B cell (primary cell): ENCODE measurements around the gene PIK3C3. TPM values are rescaled to one million over a fixed set of nuclear protein-coding genes. Genes with fewer than 3 reads are reported as not detected.

ENCODE experiments used
- ATAC-seq: fragments of 200-7000 bp; cut with Tn5 transposase; one replicate; pipeline ENCODE4 v1.10.0; 2021; ENCODE audit warnings: low read depth, mild to moderate bottlenecking, moderate number of reproducible peaks, moderate library complexity
- CTCF ChIA-PET: fragments of 350-600 bp; sonication (Branson Sonifier 250); formaldehyde crosslinking; loops from one replicate; lab custom pipeline; 2021; ENCODE audit warnings: antibody characterized with exemption, inconsistent platforms; lab: Charles Lee
- POLR2A ChIA-PET: fragments of 350-600 bp; sonication (Branson Sonifier 250); formaldehyde crosslinking; loops from one replicate; lab custom pipeline; 2021; ENCODE audit warnings: antibody characterized with exemption; lab: Charles Lee
- DNase-seq: peaks from one replicate; pipeline ENCODE4 v3.0.0; 2013
- H2AFZ ChIP-seq: 2 replicates; pipeline ENCODE4 v1.6.1; 2012; ENCODE audit warnings: mild to moderate bottlenecking, low read depth, low read length; ENCODE audit not compliant: insufficient read depth, poor library complexity, severe bottlenecking
- H3K27ac ChIP-seq, 2 donors: 1 replicate in 1 of 2; 2 replicates in 1 of 2; pipeline ENCODE4 v1.5.1; 2012 to 2013; ENCODE audit warnings: low read length in 2 of 2, mild to moderate bottlenecking in 2 of 2, moderate library complexity in 1 of 2
- H3K27me3 ChIP-seq, 4 experiments: fragments of 200-600 bp in 1 of 4; sonication (generic) in 1 of 4; replicated peaks in 1 of 4; 1 replicate in 2 of 4; 2 replicates in 2 of 4; pipeline versions ENCODE4 v1.6.1 to v1.7.0; 2013 to 2016; ENCODE audit warnings: low read length in 3 of 4, mild to moderate bottlenecking in 2 of 4, mixed read lengths in 1 of 4, moderate library complexity in 1 of 4; ENCODE audit not compliant: insufficient read depth in 4 of 4, control insufficient read depth in 3 of 4; ENCODE audit errors: control extremely low read depth in 1 of 4
- H3K36me3 ChIP-seq, 2 experiments: replicated peaks in 1 of 2; 1 replicate in 1 of 2; 2 replicates in 1 of 2; pipeline versions ENCODE4 v1.6.1 to v1.7.1; 2013; ENCODE audit warnings: low read length in 1 of 2; ENCODE audit not compliant: insufficient read depth in 2 of 2, control insufficient read depth in 1 of 2; ENCODE audit errors: control extremely low read depth in 1 of 2, extremely low read depth in 1 of 2
- H3K4me1 ChIP-seq, 2 donors: fragments of 200-600 bp in 1 of 2; sonication (generic) in 1 of 2; 1 replicate in 1 of 2; 2 replicates in 1 of 2; pipeline versions ENCODE4 v1.5.1 to v1.6.1; 2013 to 2017; ENCODE audit warnings: low read length in 2 of 2; ENCODE audit not compliant: control insufficient read depth in 2 of 2, insufficient read depth in 2 of 2
- H3K4me2 ChIP-seq: replicated peaks from 2 replicates; pipeline ENCODE3; 2012; ENCODE audit warnings: mild to moderate bottlenecking, low read depth, low read length; ENCODE audit not compliant: poor library complexity, severe bottlenecking
- H3K4me3 ChIP-seq, 5 experiments: fragments of 200-600 bp in 1 of 5; sonication (generic) in 1 of 5; 1 replicate in 3 of 5; 2 replicates in 2 of 5; pipeline versions ENCODE4 v1.5.1 to v1.7.0; 2011 to 2016; ENCODE audit warnings: low read length in 4 of 5, mild to moderate bottlenecking in 4 of 5, low read depth in 2 of 5, control low read depth in 1 of 5, moderate library complexity in 1 of 5; ENCODE audit not compliant: insufficient read depth in 1 of 5; ENCODE audit errors: control extremely low read depth in 1 of 5, extremely low read depth in 1 of 5
- H3K79me2 ChIP-seq: fragments of 200-600 bp; sonication (generic); one replicate; pipeline ENCODE4 v1.6.0; 2016; ENCODE audit warnings: low read length; ENCODE audit not compliant: control insufficient read depth, insufficient read depth
- H3K9ac ChIP-seq: fragments of 200-600 bp; sonication (generic); 2 replicates; pipeline ENCODE4 v1.6.1; 2017; ENCODE audit warnings: mild to moderate bottlenecking, low read length, moderate library complexity
- H3K9me3 ChIP-seq, 3 donors: one replicate each; pipeline versions ENCODE4 v1.6.1 to v1.7.1; 2013; ENCODE audit warnings: low read length in 2 of 3; ENCODE audit not compliant: control insufficient read depth in 2 of 3, insufficient read depth in 1 of 3; ENCODE audit errors: control extremely low read depth in 1 of 3
- H4K20me1 ChIP-seq: 2 replicates; pipeline ENCODE4 v1.6.0; 2012; ENCODE audit warnings: mild to moderate bottlenecking, low read length; ENCODE audit not compliant: insufficient read depth, control insufficient read depth, poor library complexity, severe bottlenecking
- H3K27ac Mint-ChIP-seq: one replicate; pipeline ENCODE4 v1.8.0; 2021; ENCODE audit warnings: mixed read lengths
- H3K27me3 Mint-ChIP-seq: one replicate; pipeline ENCODE4 v1.8.0; 2021; ENCODE audit warnings: mixed read lengths
- H3K4me1 Mint-ChIP-seq: one replicate; pipeline ENCODE4 v1.8.0; 2021; ENCODE audit warnings: mixed read lengths
- H3K4me3 Mint-ChIP-seq: one replicate; pipeline ENCODE4 v1.8.0; 2021; ENCODE audit warnings: mixed read lengths
- H3K9me3 Mint-ChIP-seq: one replicate; pipeline ENCODE4 v1.8.0; 2022; ENCODE audit warnings: mixed read lengths; ENCODE audit not compliant: insufficient read depth
- EZH2 ChIP-seq: IDR thresholded peaks from 2 replicates; pipeline ENCODE4 v1.6.1; 2012; ENCODE audit warnings: borderline replicate concordance, low read depth, mild to moderate bottlenecking, moderate library complexity, low read length; ENCODE audit not compliant: insufficient read depth, poor library complexity, severe bottlenecking
- WGBS: methylation state at CpG from one replicate; pipeline ENCODE4 v1.1.5; 2013; ENCODE audit warnings: missing lambda C conversion rate; ENCODE audit not compliant: insufficient coverage; 5-methylcytosine and 5-hydroxymethylcytosine counted together
- intact Hi-C: fragments of 100-400 bp; cut with micrococcal nuclease; formaldehyde crosslinking; loops from one replicate; pipeline ENCODE4 v1.10.0; 2022
- polyA plus RNA-seq: library from polyadenylated mRNA; depleted of rRNA; stranded (reverse); fragments of >200 nt; gene quantifications from 2 replicates; pipeline ENCODE4 v1.2.3, GENCODE V29; 2012
- total RNA-seq, 2 donors: library from RNA; stranded (reverse); fragments of 120-200 nt in 1 of 2; gene quantifications; 1 replicate in 1 of 2; 2 replicates in 1 of 2; pipeline versions ENCODE4 v1.2.3 to v1.2.4, GENCODE V29; 2013 to 2022
- TF ChIP-seq, protein P1 (sequence below): fragments of 200-600 bp; IDR thresholded peaks from one replicate; pipeline ENCODE4 v1.8.0; 2022; ENCODE audit warnings: antibody characterized with exemption, mild to moderate bottlenecking

The PIK3C3 gene
- total and polyA plus RNA-seq, 2 donors (not counting 1 experiment from before 2014, with no cell fraction given), result 13.3 to 87.9 TPM

DNA sequence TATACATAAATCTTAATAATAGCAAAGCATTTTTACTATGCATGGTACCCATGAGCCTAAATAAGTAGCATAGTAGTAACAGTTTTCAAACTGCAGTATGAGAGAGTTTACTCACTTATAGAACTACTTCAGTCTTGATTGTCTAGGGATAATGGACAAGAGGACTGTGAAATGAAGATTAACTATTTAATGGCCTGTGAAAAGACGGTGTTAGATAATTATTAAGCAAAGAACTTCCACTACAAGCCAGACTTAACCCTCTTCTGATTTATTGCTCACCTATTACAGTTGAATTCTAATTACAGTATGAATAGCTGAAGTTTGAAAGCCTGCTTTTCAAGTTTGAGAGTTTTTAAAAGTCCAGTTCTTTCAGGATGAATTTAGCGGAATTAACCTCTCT lies 18.9 kb downstream of the PIK3C3 start:
- Histone ChIP-seq H3K9me3 (no peaks in the 10 kb centered on the region), H3K27ac (no peak overlapping the region), H3K4me2 (no peak overlapping the region), H2AFZ (no peak overlapping the region), H3K4me1 (peaks cover 0 to 5% of the 10 kb centered on the region in 2 donors), H3K36me3 (peaks cover 5 to 43% of the 10 kb centered on the region in 2 experiments), H3K9ac (no peak overlapping the region), H4K20me1 (peaks cover 12% of the 10 kb centered on the region), H3K27me3 (no peaks in the 10 kb centered on the region), H3K79me2 (peaks cover 9% of the 10 kb centered on the region), H3K4me3 (no peak overlapping the region)
- Mint-ChIP-seq H3K27me3 (no peaks in the 10 kb centered on the region), H3K4me1 (peaks cover 10% of the 10 kb centered on the region), H3K4me3 (no peak overlapping the region), H3K27ac (no peak overlapping the region), H3K9me3 (no peaks in the 10 kb centered on the region)
- TF ChIP-seq, protein P1, sequence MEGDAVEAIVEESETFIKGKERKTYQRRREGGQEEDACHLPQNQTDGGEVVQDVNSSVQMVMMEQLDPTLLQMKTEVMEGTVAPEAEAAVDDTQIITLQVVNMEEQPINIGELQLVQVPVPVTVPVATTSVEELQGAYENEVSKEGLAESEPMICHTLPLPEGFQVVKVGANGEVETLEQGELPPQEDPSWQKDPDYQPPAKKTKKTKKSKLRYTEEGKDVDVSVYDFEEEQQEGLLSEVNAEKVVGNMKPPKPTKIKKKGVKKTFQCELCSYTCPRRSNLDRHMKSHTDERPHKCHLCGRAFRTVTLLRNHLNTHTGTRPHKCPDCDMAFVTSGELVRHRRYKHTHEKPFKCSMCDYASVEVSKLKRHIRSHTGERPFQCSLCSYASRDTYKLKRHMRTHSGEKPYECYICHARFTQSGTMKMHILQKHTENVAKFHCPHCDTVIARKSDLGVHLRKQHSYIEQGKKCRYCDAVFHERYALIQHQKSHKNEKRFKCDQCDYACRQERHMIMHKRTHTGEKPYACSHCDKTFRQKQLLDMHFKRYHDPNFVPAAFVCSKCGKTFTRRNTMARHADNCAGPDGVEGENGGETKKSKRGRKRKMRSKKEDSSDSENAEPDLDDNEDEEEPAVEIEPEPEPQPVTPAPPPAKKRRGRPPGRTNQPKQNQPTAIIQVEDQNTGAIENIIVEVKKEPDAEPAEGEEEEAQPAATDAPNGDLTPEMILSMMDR, result no peak
- no peak for TF ChIP-seq EZH2
- ChIA-PET POLR2A (no interaction called here), CTCF (no interaction called here)
- no peak for ATAC-seq
- no peak for DNase-seq
- no CpG with 5 or more reads among the region's 2 CpGs for WGBS
- intact Hi-C loops, result no loop called here

DNA sequence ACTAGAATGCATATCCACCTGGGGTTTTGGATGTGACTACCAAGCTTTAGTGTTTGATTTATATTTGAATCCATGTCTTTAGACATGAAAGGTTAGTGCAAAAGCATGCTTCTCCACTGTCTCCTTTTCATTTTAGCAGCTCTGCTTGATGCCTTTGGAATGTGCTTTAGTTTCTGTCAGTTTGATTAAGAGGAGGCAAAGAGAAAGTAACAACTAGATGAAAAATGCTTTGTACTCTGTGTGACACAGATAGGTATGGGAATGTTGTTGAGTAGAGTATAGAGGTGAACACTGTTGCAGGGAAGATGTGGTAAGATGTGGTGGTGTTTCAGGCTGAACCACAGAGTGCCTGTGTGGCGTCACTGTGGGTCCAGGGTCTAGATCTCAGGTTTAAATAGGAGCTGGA lies 19.8 kb downstream of the PIK3C3 start:
- ChIA-PET CTCF (no interaction called here), POLR2A (no interaction called here)
- H3K4me1 Mint-ChIP-seq, result peaks cover 10% of the 10 kb centered on the region
- Histone ChIP-seq H4K20me1 (peaks cover 12% of the 10 kb centered on the region), H2AFZ (no peak overlapping the region), H3K36me3 (peaks cover 5 to 41% of the 10 kb centered on the region in 2 experiments), H3K79me2 (peaks cover 9% of the 10 kb centered on the region), H3K9ac (no peak overlapping the region), H3K4me2 (no peak overlapping the region), H3K9me3 (no peaks in the 10 kb centered on the region), H3K4me1 (peaks cover 0 to 5% of the 10 kb centered on the region in 2 donors), H3K4me3 (no peak overlapping the region), H3K27me3 (no peaks in the 10 kb centered on the region), H3K27ac (no peak overlapping the region)
- H3K27me3 Mint-ChIP-seq, result no peaks in the 10 kb centered on the region
- no peak overlapping the region for H3K4me3 Mint-ChIP-seq
- ATAC-seq (no peak), DNase-seq (no peak)
- no peaks in the 10 kb centered on the region for H3K9me3 Mint-ChIP-seq
- TF ChIP-seq, protein P1, result no peak
- H3K27ac Mint-ChIP-seq, result no peak overlapping the region
- intact Hi-C loops, result no loop called here
- no CpG with 5 or more reads among the region's 1 CpG for WGBS
